Measurements from ENCODE around the gene PCDHGB6. TPM values are rescaled to one million over a fixed set of nuclear protein-coding genes. Genes with fewer than 3 reads are reported as not detected.

PCDHGB6 gene
- total and polyA plus RNA-seq, 4 donors = 1.1 to 11.6 (median 4.1) TPM

- H3K27ac ChIP-seq (ENCODE audit: low read depth in 1 of 2, low read length in 1 of 2) = no peak overlapping the region
- 37 to 42% methylated on average over 15 of the region's 15 CpGs for WGBS, 2 donors
- H3K9ac ChIP-seq (ENCODE audit: insufficient read depth in 1 of 2, low read length in 2 of 2) = no peak overlapping the region
- TF ChIP-seq CTCF (IDR thresholded peaks at IDR 0.05; ENCODE audit: control extremely low read depth, extremely low read depth) = no peak
- no peak overlapping the region for H3K4me3 ChIP-seq
- peaks cover 11 to 55% (median 33%) of the 10 kb centered on the region in 4 donors for H3K9me3 ChIP-seq (ENCODE audit: control insufficient read depth in 4 of 4, insufficient read depth in 3 of 4, low read length in 3 of 4)
- ATAC-seq (ENCODE audit: insufficient read depth, low FRiP score) (no peak), DNase-seq (no peak)
- H3K27me3 ChIP-seq (ENCODE audit: control insufficient read depth in 3 of 3, insufficient read depth in 3 of 3, low read length in 2 of 3) = peaks cover 0 to 5% (median 3%) of the 10 kb centered on the region in 3 donors
- peaks cover 0 to 3% (median 0%) of the 10 kb centered on the region in 4 donors for H3K36me3 ChIP-seq (ENCODE audit: control insufficient read depth in 4 of 4, insufficient read depth in 4 of 4, low read length in 4 of 4)
- peaks cover 0 to 2% (median 0%) of the 10 kb centered on the region in 5 donors for H3K4me1 ChIP-seq (ENCODE audit: control insufficient read depth in 5 of 5, insufficient read depth in 5 of 5, low read length in 5 of 5)
Measured at GRCh38 chr5:141360685-141361084, 47.1 kb upstream of the PCDHGB6 start.

DNA sequence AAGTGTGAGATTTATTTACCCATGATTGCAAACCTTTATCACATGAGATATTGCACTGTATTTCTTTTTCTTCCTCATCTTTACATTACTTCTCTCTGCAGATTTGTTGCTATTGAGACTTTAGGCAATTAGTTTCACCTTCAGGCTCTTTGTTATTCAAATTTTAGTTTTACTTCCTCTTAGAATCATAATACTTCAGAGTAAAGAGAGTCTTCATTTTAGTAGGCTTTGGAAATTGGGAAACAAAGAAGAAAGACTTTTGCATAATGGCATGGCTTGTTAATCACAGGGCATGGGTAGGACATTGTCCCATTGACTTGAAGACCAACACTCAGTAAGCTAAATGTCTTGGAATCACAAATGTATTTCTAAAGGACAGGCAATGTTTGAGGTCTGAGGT is 45.1 kb upstream of the PCDHGB6 start:
- DNase-seq (no peak), ATAC-seq (ENCODE audit: insufficient read depth, low FRiP score) (no peak)
- Histone ChIP-seq H3K4me3 (no peak overlapping the region), H3K4me1 (ENCODE audit: control insufficient read depth in 5 of 5, insufficient read depth in 5 of 5, low read length in 5 of 5) (peaks cover 0 to 2% (median 0%) of the 10 kb centered on the region in 5 donors), H3K9me3 (ENCODE audit: control insufficient read depth in 4 of 4, insufficient read depth in 3 of 4, low read length in 3 of 4) (peaks cover 3 to 50% (median 26%) of the 10 kb centered on the region in 4 donors), H3K27ac (ENCODE audit: low read depth in 1 of 2, low read length in 1 of 2) (no peak overlapping the region), H3K9ac (ENCODE audit: insufficient read depth in 1 of 2, low read length in 2 of 2) (no peak overlapping the region), H3K27me3 (ENCODE audit: control insufficient read depth in 3 of 3, insufficient read depth in 3 of 3, low read length in 2 of 3) (peaks cover 0 to 6% (median 5%) of the 10 kb centered on the region in 3 donors), H3K36me3 (ENCODE audit: control insufficient read depth in 4 of 4, insufficient read depth in 4 of 4, low read length in 4 of 4) (peaks cover 0 to 3% (median 0%) of the 10 kb centered on the region in 4 donors)
- TF ChIP-seq CTCF (IDR thresholded peaks at IDR 0.05; ENCODE audit: control extremely low read depth, extremely low read depth) = no peak

- H3K36me3 ChIP-seq (ENCODE audit: control insufficient read depth in 4 of 4, insufficient read depth in 4 of 4, low read length in 4 of 4) = peaks cover 0 to 3% (median 0%) of the 10 kb centered on the region in 4 donors
- peaks cover 0 to 2% (median 0%) of the 10 kb centered on the region in 5 donors for H3K4me1 ChIP-seq (ENCODE audit: control insufficient read depth in 5 of 5, insufficient read depth in 5 of 5, low read length in 5 of 5)
- TF ChIP-seq CTCF (IDR thresholded peaks at IDR 0.05; ENCODE audit: control extremely low read depth, extremely low read depth) = no peak
- DNase-seq (peak in 2 of 3 donors; percentile 24 to 25), ATAC-seq (ENCODE audit: insufficient read depth, low FRiP score) (no peak)
- WGBS, 2 donors = 15 to 16% methylated on average over 34 of the region's 34 CpGs
- H3K9me3 ChIP-seq (ENCODE audit: control insufficient read depth in 4 of 4, insufficient read depth in 3 of 4, low read length in 3 of 4) = peaks cover 0 to 48% (median 23%) of the 10 kb centered on the region in 4 donors
- H3K27me3 ChIP-seq (ENCODE audit: control insufficient read depth in 3 of 3, insufficient read depth in 3 of 3, low read length in 2 of 3) = peaks cover 0 to 6% (median 5%) of the 10 kb centered on the region in 3 donors
- H3K4me3 ChIP-seq = no peak within 1 kb of the TSS
- H3K27ac ChIP-seq (ENCODE audit: low read depth in 1 of 2, low read length in 1 of 2) = no peak within 1 kb of the TSS
- no peak within 1 kb of the TSS for H3K9ac ChIP-seq (ENCODE audit: insufficient read depth in 1 of 2, low read length in 2 of 2)
Measured at GRCh38 chr5:141363952-141364660, 43.7 kb upstream of the PCDHGB6 start, which contains the start of gene PCDHGA5. PCDHGA5 (plus strand) TSS chr5:141364162; CDS start chr5:141364331, 169 bp downstream.
